ENCODE measurements around the gene PRDM2. TPM values are rescaled to one million over a fixed set of nuclear protein-coding genes. Genes with fewer than 3 reads are reported as not detected.
A peak's percentile ranks its signal among the peaks of the same experiment; 100 is the strongest.

PRDM2 gene
- total RNA-seq, 6 experiments from 2014 or later, result 20.9 to 26.9 (median 25.7) TPM

GRCh38 chr1:13763222-13763621, 63.2 kb downstream of the PRDM2 start:
- no peak for DNase-seq
- Mint-ChIP-seq H3K4me1 (ENCODE audit: low read depth) (peaks cover 68% of the 10 kb centered on the region), H3K27ac (no peak overlapping the region; the same call in 1 of the 2 replicates), H3K27me3 (ENCODE audit: insufficient read depth) (no peaks in the 10 kb centered on the region), H3K4me3 (no peak overlapping the region), H3K9me3 (no peaks in the 10 kb centered on the region), H3K36me3 (ENCODE audit: low read depth) (no peaks in the 10 kb centered on the region)
- TF ChIP-seq CTCF (IDR thresholded peaks at IDR 0.05), result no peak

GRCh38 chr1:13763991-13764390, 64.0 kb downstream of the PRDM2 start:
- TF ChIP-seq CTCF (IDR thresholded peaks at IDR 0.05), result no peak
- no peaks in the 10 kb centered on the region for H3K27me3 Mint-ChIP-seq (ENCODE audit: insufficient read depth)
- DNase-seq, result no peak
- no peak overlapping the region for H3K27ac Mint-ChIP-seq
- H3K9me3 Mint-ChIP-seq, result no peaks in the 10 kb centered on the region
- H3K4me3 Mint-ChIP-seq, result no peak overlapping the region
- H3K4me1 Mint-ChIP-seq (ENCODE audit: low read depth), result peaks cover 68% of the 10 kb centered on the region
- H3K36me3 Mint-ChIP-seq (ENCODE audit: low read depth), result 0 out of 2 replicates have a peak, but pooled peaks cover 4% of the 10 kb centered on the region

- peak overlapping the region; percentile 20 for H3K4me3 Mint-ChIP-seq
- H3K9me3 Mint-ChIP-seq, result no peaks in the 10 kb centered on the region
- peaks cover 73% of the 10 kb centered on the region for H3K4me1 Mint-ChIP-seq (ENCODE audit: low read depth)
- TF ChIP-seq CTCF (IDR thresholded peaks at IDR 0.05), result no peak
- peaks cover 11% of the 10 kb centered on the region for H3K36me3 Mint-ChIP-seq (ENCODE audit: low read depth)
- DNase-seq, result no peak
- H3K27ac Mint-ChIP-seq, result no peak overlapping the region; the same call in 1 of the 2 replicates
- H3K27me3 Mint-ChIP-seq (ENCODE audit: insufficient read depth), result no peaks in the 10 kb centered on the region
Measured at GRCh38 chr1:13764588-13765332, 64.8 kb downstream of the PRDM2 start.

- peak overlapping the region; percentile 84 for H3K27ac Mint-ChIP-seq
- peak overlapping the region; percentile 40 for H3K4me3 Mint-ChIP-seq
- no peaks in the 10 kb centered on the region for H3K27me3 Mint-ChIP-seq (ENCODE audit: insufficient read depth)
- peaks cover 80% of the 10 kb centered on the region for H3K4me1 Mint-ChIP-seq (ENCODE audit: low read depth)
- no peak for TF ChIP-seq CTCF (IDR thresholded peaks at IDR 0.05)
- peaks cover 24% of the 10 kb centered on the region for H3K36me3 Mint-ChIP-seq (ENCODE audit: low read depth)
- no peaks in the 10 kb centered on the region for H3K9me3 Mint-ChIP-seq
- peak; percentile 88 for DNase-seq
Measured at GRCh38 chr1:13766592-13767564, 66.9 kb downstream of the PRDM2 start.

- no peak for TF ChIP-seq CTCF (IDR thresholded peaks at IDR 0.05)
- H3K27me3 Mint-ChIP-seq (ENCODE audit: insufficient read depth), result no peaks in the 10 kb centered on the region
- H3K9me3 Mint-ChIP-seq, result no peaks in the 10 kb centered on the region
- DNase-seq, result no peak
- H3K4me1 Mint-ChIP-seq (ENCODE audit: low read depth), result peaks cover 63% of the 10 kb centered on the region
- no peak overlapping the region for H3K4me3 Mint-ChIP-seq
- no peak overlapping the region; the same call in 1 of the 2 replicates for H3K27ac Mint-ChIP-seq
- H3K36me3 Mint-ChIP-seq (ENCODE audit: low read depth), result peaks cover 31% of the 10 kb centered on the region
Measured at GRCh38 chr1:13769212-13769611, 69.2 kb downstream of the PRDM2 start.

All from HFFc6 (cell line).